GM19240 (cell line): ENCODE data around the gene AP3B2.
"Not testable (repeated sequence)": the region's sequence is repeated elsewhere in the genome, so short reads cannot be mapped to it uniquely, and the experiment has no call there.

Experiments used
- DNase-seq: peaks from one replicate; pipeline ENCODE4 v3.0.0; 2011; ENCODE audit warnings: low spot score; ENCODE audit not compliant: insufficient read length

The AP3B2 gene

DNA sequence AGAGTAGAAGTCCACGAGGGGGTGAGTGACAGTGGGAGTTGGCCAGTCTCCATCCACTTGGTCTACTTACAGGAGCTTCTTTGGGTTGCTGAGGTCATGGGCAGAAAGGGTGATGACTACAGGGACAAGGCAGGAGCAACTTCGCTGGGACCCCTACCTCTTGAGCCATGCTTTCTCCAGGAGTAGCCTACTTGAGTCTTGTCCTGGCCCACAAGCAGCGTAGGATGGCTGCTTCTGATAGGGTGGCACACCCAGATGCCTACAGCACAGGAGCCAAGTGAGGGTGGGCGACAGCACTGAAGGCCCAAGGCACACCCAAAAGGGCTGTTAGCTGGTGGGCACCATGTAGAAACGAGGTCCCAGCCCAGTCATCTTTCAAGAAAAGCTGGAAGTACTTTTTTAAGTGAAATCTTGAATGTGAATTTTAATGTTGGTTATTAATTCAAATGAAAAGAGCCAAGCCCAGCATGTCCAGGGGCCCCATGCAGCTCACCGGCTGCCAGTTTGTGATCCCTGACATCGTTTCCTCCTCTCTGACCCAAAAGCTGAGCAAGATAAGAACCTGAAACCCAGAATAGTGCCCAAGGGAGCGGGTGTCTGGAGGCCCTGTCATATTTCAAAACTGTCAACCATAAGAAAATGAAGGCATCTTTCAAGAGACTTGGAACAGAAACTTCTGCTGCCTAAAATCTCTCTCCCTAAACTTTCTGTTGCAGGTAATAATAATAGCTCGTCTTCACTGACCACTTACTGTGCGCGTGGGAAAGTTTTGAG, 60.3 kb downstream of the AP3B2 start:
- DNase-seq = no peak

- no peak for DNase-seq
Measured at GRCh38 chr15:82648257-82649103, 61.2 kb downstream of the AP3B2 start.

DNA sequence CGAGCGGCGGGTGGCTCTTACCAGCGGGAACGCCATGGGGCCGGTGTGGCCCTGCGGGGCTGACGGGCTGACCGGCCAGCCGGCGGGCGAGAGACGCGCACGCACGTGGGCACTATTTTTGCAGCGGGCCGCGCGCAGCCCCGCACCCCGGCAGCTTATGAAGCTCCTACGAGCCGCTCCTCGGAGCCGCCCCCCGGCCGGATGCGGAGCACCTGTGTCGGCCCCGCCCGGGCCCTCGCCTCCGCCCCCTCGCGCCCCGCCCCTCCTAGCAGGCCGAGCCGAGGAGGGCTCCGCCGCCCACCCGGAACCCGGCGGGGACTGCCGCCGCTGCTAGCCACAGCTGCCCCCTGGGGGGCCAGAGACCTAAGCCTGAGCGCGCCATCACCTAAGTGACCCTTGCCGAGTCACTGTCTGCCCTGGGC, 61.8 kb downstream of the AP3B2 start:
- no peak for DNase-seq

DNA sequence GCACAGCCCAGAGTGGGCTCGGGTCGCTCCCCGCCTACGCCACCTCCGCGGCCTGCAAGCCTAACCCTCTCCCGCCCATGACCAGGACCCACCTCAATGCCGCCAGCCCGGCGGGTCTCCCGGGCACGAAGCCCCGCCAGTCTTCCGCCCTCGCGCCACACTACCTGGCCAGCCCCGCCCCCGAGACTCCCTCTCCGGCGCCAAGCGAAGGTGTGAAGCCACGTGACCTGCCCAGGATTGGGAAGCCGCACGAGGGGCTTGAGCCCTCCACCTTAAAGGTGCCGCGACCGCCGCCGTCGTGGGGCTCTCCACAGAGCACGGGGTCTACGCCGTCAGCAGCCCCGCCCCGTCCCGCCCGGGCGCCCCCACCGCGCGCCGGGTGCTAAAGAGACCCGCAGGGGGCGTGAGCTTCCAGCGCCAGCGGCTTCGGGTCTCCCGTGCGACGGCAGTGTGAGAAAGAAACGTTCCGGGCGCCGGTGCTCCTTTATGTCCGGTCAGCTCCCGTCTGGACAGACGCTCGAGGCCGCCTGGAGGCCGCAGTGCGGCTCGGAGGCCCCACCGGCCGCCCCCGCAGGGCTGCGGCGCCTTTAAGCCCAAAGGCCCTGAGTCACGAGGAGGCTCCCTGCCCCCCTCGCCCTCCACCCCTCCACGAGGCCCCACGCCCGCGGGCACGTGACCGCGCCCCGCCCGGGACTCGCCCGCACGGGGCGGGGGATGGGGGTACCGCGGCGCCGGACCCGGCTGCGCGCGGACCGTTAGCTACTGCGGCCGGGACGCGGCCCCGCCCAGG, 62.4 kb downstream of the AP3B2 start, which contains the start of gene CPEB1:
CPEB1 (minus strand) TSS at position 319 of the 790 bp plus-strand sequence. CDS start 18,904 bp downstream, outside the sequence.
- DNase-seq = no peak

GRCh38 chr15:82646250-82647044, 63.2 kb downstream of the AP3B2 start:
- no peak for DNase-seq

GRCh38 chr15:82644967-82645852, 64.5 kb downstream of the AP3B2 start:
- DNase-seq = not testable (repeated sequence)

- no peak for DNase-seq
Measured at GRCh38 chr15:82643992-82644391, 65.7 kb downstream of the AP3B2 start.

DNA sequence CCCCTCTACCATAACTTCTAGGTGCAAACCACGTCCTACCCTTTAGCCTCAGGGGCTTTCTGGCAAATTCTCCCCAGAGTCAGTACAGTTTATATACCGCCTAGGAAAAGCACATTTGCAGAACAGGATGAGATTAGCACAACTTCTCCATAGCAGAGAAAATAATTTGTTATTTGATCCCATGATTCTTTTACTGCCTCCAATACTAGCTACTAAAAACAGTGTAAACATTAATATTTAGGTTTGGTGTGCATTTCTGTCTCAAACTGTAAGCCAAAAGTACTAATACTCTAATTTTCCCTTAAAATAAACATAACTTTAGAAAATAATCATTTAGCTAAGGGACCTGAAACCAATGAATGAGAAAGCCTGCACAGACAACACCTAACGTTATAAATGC, 67.0 kb downstream of the AP3B2 start:
- no peak for DNase-seq

DNA sequence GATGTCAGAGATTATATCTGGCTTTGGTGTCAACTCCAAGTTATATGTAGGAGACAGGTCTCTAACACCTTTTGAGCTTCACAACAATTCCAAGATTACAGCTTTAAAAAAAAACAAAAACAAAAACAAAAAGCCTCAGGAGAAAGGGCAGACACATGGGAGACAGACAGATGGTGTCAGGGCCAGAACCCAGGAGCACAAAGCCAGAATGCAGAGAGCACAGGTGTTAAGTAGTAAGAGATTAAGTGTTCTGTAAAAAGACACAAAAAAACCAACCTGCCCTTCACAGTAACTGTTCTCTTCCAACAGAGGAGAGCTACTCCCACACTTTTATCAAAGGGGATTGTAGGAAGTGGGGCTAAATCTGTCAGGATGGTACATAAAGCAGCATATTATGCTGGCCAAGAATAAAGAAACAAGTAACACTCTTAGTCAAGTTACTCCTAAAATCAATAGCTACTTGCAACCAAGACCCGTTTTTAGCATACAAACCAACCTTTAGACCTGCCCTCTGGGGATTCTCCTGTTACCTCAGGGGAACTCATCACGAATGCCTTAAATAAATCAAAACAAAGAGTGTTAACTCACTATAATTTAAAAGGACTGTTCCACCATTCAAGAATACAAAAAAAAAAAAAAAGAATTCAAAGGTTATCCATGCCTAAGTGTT, 68.4 kb downstream of the AP3B2 start:
- DNase-seq = no peak

DNA sequence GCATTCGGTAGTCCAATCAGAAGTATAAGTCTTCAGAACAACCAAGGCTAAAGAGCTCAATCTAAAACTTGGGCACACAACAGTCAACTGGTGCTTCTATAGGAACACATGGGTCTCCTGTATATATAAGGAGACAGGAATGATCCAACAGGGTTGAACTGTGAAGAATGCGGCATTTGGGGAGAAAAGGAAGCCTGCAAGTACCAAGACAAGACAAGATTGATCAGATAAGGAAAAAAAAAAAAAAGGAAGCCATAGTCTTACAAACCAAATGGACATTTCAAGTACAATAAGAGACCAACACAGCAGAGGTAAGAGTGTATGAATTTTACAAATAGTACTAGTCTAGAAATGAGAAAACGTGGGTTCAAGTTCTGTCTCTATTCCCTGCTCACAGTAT, 69.0 kb downstream of the AP3B2 start:
- no peak for DNase-seq

- no peak for DNase-seq
Measured at GRCh38 chr15:82635798-82636197, 73.9 kb downstream of the AP3B2 start.

DNA sequence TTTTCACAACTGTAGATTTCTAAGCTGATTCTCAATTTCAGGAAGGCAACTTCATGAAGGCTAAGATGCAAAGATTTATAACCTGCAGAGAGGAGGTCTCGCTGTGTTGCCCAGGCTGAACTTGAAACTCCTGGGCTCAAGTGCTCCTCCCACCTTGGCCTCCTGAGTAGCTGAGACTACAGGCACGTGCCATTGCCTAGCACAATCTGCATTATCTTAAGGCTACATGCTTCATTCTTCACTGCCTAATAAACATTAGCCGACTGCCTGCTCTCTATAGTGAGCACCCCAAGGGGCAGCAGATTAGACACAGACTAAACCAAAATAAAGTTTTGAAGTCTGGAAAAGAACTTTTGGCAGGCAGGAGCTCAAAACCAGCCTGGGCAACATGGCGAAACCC, 79.6 kb downstream of the AP3B2 start:
- DNase-seq = no peak

DNA sequence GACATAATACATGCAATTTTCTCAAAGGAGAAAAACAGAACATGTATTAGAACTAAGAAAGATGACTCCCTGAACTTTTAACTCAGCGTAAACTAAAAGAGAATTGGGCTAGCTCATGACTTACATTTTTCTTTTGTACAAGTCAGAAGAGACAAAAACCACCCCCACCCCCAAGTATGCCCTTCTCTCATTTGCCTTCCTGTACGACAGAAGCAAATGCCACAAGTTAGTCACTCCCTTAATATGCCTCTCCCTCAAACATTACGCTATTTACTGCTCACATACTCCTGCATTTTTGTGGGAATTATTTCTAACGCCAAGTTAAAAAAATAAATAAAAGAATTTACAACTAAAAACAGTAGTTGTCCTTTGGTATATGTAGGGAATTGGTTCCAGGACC, 84.5 kb downstream of the AP3B2 start:
- no peak for DNase-seq

DNA sequence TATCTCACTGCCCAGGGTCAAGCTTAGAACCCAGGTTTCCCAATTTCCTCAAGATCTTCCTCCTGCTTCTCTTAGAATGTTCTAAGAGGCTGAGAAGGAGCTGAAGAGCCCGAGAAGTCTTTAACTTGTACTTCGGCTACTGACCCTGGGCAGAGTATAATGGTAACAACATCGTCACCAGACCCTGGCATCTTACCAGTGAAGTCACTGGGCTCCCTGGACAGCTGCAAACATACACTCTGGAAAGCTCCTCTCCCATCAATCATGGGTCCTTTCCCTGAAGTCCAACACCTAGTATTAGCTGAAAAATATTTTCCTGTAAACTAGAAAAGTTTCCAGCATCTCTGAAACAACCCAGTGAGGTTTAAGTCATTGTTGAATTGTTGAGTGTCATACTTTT, 85.2 kb downstream of the AP3B2 start:
- no peak for DNase-seq

DNA sequence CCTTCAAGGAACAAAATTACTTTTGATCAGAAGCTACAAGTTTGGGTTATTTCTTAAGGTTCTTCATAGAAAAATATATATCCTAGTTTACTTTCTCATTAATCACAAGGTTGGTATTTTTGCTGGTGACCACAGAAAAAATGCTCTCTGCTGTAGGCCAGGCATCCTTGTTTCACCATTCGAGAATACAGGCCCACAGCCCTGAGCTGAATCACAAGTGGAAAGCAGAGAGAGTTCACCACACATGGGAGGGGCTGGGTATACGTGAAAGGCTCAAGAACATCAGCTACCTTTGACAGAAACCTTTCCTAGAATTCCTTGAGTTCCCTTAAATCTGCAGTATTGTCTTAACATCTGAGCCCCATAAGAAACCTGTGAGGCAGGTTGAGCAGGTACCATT, 85.7 kb downstream of the AP3B2 start:
- no peak for DNase-seq

DNA sequence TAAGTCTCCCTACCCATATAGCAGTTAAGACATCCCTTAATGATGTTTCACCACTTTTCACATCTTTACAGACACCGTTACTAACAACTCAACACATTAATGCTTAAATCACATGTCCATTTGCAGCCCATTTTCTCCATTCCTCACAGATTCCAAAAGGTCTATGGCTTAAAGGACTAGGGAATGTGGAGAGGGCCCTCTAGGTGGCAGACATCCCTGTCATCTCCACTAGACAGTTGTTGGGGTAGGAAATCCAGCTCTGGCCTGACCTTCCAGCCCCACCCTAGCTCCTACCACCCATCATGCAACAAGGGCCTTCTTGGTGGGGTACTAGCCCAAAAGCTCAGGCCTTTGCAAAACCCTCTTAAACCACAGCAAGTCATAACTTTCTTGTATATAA, 87.7 kb downstream of the AP3B2 start:
- no peak for DNase-seq

GRCh38 chr15:82613747-82614146, 95.9 kb downstream of the AP3B2 start:
- no peak for DNase-seq

DNA sequence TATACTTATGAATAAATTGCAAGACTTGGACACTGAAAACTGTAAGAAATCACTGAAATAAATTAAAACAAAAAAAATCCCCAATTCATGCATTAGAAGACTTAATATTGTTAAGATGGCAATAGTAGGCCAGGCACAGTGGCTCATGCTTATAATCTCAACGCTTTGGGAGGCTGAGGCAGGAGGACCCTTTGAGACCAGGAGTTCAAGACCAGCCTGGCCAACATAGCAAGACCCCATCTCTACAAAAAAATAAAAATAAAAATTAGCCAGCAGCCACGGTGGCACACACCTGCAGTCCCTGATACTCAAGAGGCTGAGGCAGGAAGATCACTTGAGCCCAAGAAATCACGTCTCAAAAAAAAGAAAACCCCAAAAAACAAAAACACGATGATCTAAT, 98.3 kb downstream of the AP3B2 start:
- no peak for DNase-seq
